BE2C (cell line): ENCODE measurements around the gene OR4E1.
"Not testable (repeated sequence)": the region's sequence is repeated elsewhere in the genome, so short reads cannot be mapped to it uniquely, and the experiment has no call there.

Source experiments
- DNase-seq: peaks from one replicate; pipeline ENCODE4 v3.0.0-alpha.2; 2020
- H3K27me3 ChIP-seq: fragments of 250-450 bp; sonication (Bioruptor Pico); 2 replicates; pipeline ENCODE4 v1.5.1; 2020; ENCODE audit warnings: mild to moderate bottlenecking
- H3K36me3 ChIP-seq: fragments of 250-450 bp; sonication (Bioruptor Pico); 2 replicates; pipeline ENCODE4 v1.5.1; 2020; ENCODE audit warnings: mild to moderate bottlenecking
- H3K4me1 ChIP-seq: fragments of 250-450 bp; sonication (Bioruptor Pico); 2 replicates; pipeline ENCODE4 v1.5.1; 2020
- H3K4me3 ChIP-seq: 2 replicates; pipeline ENCODE4 v1.5.1; 2011; ENCODE audit warnings: low read depth, low read length
- H3K9me3 ChIP-seq: fragments of 250-450 bp; sonication (Bioruptor Pico); 2 replicates; pipeline ENCODE4 v1.5.1; 2020
- TF ChIP-seq, protein P1 (sequence below): IDR thresholded peaks from 2 replicates; pipeline ENCODE4 v1.5.1; 2012; ENCODE audit warnings: mild to moderate bottlenecking, low read depth, low read length

OR4E1 gene

DNA sequence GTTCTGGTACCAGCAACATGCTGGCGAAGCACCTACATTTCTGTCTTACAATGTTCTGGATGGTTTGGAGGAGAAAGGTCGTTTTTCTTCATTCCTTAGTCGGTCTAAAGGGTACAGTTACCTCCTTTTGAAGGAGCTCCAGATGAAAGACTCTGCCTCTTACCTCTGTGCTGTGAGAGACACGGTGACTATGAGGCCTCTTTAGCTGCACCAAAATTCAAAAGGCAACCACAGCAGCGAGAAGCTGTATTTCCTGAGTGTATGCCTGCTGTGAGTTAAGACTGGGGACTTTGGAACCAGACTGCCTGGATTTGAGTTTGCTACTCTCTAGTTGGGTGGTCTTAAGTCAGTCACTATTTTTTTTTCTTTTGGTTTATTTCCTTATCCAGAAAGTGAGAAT is 30.2 kb downstream of the OR4E1 start:
- Histone ChIP-seq H3K36me3 (no peaks in the 10 kb centered on the region), H3K4me3 (no peak overlapping the region), H3K9me3 (no peaks in the 10 kb centered on the region), H3K4me1 (no peaks in the 10 kb centered on the region), H3K27me3 (peaks cover 20% of the 10 kb centered on the region; the same call in 1 of the 2 replicates)
- DNase-seq: no peak
- TF ChIP-seq, protein P1, sequence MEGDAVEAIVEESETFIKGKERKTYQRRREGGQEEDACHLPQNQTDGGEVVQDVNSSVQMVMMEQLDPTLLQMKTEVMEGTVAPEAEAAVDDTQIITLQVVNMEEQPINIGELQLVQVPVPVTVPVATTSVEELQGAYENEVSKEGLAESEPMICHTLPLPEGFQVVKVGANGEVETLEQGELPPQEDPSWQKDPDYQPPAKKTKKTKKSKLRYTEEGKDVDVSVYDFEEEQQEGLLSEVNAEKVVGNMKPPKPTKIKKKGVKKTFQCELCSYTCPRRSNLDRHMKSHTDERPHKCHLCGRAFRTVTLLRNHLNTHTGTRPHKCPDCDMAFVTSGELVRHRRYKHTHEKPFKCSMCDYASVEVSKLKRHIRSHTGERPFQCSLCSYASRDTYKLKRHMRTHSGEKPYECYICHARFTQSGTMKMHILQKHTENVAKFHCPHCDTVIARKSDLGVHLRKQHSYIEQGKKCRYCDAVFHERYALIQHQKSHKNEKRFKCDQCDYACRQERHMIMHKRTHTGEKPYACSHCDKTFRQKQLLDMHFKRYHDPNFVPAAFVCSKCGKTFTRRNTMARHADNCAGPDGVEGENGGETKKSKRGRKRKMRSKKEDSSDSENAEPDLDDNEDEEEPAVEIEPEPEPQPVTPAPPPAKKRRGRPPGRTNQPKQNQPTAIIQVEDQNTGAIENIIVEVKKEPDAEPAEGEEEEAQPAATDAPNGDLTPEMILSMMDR: no peak

- peaks cover 16% of the 10 kb centered on the region; the same call in 1 of the 2 replicates for H3K27me3 ChIP-seq
- no peaks in the 10 kb centered on the region for H3K4me1 ChIP-seq
- no peak for DNase-seq
- H3K9me3 ChIP-seq: no peaks in the 10 kb centered on the region
- H3K36me3 ChIP-seq: no peaks in the 10 kb centered on the region
- no peak overlapping the region for H3K4me3 ChIP-seq
- TF ChIP-seq, protein P1: no peak
Measured at GRCh38 chr14:21642683-21643082, 30.9 kb downstream of the OR4E1 start.

- TF ChIP-seq, protein P1: no peak
- Histone ChIP-seq H3K27me3 (peaks cover 18% of the 10 kb centered on the region), H3K9me3 (no peaks in the 10 kb centered on the region), H3K4me1 (no peaks in the 10 kb centered on the region), H3K4me3 (no peak within 1 kb of the TSS), H3K36me3 (no peaks in the 10 kb centered on the region)
- no peak for DNase-seq
Measured at GRCh38 chr14:21634840-21635239, 38.8 kb downstream of the OR4E1 start, which contains the start of gene OR10G2. Gene OR10G2 (minus strand): TSS chr14:21634940. CDS start chr14:21634842, 98 bp downstream.

DNA sequence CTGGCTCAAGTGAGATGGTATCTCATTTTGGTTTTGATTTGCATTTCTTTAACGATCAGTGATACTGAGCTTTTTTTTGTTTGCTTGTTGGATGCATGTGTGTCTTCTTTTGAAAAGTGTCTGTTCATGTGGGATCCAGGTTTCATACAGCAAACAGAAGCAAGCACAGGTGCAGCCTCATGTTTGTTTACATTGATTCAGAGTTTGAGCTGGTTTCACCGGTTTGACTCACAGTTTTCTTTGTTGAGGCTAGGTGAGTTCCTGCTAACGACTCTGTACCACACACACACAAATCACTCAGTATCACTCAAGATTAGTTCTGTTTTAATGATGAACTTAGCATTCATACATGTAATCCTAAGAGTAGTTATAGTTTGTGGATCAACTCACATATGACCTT is 42.5 kb downstream of the OR4E1 start:
- DNase-seq: no peak

GRCh38 chr14:21630503-21630902 is 43.1 kb downstream of the OR4E1 start:
- not testable (repeated sequence) for DNase-seq, H3K4me1 ChIP-seq, H3K4me3 ChIP-seq, H3K36me3 ChIP-seq, H3K9me3 ChIP-seq
- peaks cover 16% of the 10 kb centered on the region for H3K27me3 ChIP-seq

More for the DNA sequence above, 42.5 kb downstream of the OR4E1 start:
- H3K4me1 ChIP-seq: no peaks in the 10 kb centered on the region
- H3K36me3 ChIP-seq: no peaks in the 10 kb centered on the region
- TF ChIP-seq, protein P1: no peak
- H3K27me3 ChIP-seq: peaks cover 16% of the 10 kb centered on the region
- H3K9me3 ChIP-seq: no peaks in the 10 kb centered on the region
- H3K4me3 ChIP-seq: no peak overlapping the region

DNA sequence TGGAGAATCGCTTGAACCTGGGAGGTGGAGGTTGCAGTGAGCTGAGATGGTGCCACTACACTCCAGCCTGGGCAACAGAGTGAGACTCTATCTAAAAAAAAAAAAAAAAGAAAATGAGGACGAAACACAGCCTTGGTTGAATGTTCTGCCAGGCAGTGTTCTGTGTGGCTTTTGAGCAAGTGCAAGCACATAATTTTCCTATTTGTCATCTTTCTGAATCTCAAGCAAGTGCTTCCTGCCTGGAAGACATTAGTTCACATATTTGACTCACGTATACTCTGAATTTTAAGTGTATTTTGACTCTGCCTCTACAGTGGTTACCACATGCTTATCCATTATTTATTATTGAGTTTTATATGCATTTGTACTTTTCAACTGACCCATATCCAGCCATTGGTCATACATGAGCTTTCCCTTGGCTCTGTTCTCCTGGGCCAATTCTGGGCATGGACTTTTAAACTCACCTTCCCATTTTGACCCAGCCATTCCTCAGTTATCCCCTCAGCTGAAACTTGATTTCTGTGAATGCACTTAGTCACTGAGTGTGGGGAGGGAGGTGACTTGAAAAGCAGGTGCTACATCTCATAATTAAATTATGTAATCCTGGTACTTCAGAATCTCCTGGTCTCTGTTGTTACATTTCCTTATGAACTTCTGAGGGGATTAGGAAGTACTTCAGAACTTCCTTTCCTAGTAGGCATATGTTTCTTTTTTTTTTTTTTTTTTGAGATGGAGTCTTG is 47.0 kb downstream of the OR4E1 start:
- H3K4me1 ChIP-seq: no peaks in the 10 kb centered on the region
- no peaks in the 10 kb centered on the region for H3K36me3 ChIP-seq
- no peak overlapping the region for H3K4me3 ChIP-seq
- no peak for DNase-seq
- H3K27me3 ChIP-seq: no peaks in the 10 kb centered on the region
- TF ChIP-seq, protein P1: no peak
- no peaks in the 10 kb centered on the region for H3K9me3 ChIP-seq
